ENCODE measurements around the gene NEAT1.

Gene NEAT1

DNA sequence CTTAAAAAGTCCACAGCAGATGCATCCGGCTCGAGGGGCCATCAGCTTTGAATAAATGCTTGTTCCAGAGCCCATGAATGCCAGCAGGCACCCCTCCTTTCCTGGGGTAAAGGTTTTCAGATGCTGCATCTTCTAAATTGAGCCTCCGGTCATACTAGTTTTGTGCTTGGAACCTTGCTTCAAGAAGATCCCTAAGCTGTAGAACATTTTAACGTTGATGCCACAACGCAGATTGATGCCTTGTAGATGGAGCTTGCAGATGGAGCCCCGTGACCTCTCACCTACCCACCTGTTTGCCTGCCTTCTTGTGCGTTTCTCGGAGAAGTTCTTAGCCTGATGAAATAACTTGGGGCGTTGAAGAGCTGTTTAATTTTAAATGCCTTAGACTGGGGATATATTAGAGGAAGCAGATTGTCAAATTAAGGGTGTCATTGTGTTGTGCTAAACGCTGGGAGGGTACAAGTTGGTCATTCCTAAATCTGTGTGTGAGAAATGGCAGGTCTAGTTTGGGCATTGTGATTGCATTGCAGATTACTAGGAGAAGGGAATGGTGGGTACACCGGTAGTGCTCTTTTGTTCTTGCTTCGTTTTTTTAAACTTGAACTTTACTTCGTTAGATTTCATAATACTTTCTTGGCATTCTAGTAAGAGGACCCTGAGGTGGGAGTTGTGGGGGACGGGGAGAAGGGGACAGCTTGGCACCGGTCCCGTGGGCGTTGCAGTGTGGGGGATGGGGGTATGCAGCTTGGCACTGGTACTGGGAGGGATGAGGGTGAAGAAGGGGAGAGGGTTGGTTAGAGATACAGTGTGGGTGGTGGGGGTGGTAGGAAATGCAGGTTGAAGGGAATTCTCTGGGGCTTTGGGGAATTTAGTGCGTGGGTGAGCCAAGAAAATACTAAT, 1.9 kb downstream of the NEAT1 start:
- no peak for DNase-seq

DNA sequence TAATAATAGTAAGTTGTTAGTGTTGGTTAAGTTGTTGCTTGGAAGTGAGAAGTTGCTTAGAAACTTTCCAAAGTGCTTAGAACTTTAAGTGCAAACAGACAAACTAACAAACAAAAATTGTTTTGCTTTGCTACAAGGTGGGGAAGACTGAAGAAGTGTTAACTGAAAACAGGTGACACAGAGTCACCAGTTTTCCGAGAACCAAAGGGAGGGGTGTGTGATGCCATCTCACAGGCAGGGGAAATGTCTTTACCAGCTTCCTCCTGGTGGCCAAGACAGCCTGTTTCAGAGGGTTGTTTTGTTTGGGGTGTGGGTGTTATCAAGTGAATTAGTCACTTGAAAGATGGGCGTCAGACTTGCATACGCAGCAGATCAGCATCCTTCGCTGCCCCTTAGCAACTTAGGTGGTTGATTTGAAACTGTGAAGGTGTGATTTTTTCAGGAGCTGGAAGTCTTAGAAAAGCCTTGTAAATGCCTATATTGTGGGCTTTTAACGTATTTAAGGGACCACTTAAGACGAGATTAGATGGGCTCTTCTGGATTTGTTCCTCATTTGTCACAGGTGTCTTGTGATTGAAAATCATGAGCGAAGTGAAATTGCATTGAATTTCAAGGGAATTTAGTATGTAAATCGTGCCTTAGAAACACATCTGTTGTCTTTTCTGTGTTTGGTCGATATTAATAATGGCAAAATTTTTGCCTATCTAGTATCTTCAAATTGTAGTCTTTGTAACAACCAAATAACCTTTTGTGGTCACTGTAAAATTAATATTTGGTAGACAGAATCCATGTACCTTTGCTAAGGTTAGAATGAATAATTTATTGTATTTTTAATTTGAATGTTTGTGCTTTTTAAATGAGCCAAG, 2.7 kb downstream of the NEAT1 start:
- DNase-seq = no peak

DNA sequence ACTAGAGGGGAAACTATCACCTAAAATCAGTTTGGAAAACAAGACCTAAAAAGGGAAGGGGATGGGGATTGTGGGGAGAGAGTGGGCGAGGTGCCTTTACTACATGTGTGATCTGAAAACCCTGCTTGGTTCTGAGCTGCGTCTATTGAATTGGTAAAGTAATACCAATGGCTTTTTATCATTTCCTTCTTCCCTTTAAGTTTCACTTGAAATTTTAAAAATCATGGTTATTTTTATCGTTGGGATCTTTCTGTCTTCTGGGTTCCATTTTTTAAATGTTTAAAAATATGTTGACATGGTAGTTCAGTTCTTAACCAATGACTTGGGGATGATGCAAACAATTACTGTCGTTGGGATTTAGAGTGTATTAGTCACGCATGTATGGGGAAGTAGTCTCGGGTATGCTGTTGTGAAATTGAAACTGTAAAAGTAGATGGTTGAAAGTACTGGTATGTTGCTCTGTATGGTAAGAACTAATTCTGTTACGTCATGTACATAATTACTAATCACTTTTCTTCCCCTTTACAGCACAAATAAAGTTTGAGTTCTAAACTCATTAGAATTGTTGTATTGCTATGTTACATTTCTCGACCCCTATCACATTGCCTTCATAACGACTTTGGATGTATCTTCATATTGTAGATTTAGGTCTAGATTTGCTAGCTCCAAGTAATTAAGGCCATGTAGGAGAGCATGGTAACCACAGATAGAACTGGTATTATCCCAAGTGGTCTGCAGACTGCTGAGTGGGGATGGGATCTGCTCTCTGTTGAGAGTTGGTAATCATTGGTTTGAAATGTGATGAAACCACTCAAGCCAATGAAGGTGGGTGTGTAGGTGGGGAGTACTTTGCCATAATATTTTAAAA, 3.6 kb downstream of the NEAT1 start:
- no peak for DNase-seq

DNA sequence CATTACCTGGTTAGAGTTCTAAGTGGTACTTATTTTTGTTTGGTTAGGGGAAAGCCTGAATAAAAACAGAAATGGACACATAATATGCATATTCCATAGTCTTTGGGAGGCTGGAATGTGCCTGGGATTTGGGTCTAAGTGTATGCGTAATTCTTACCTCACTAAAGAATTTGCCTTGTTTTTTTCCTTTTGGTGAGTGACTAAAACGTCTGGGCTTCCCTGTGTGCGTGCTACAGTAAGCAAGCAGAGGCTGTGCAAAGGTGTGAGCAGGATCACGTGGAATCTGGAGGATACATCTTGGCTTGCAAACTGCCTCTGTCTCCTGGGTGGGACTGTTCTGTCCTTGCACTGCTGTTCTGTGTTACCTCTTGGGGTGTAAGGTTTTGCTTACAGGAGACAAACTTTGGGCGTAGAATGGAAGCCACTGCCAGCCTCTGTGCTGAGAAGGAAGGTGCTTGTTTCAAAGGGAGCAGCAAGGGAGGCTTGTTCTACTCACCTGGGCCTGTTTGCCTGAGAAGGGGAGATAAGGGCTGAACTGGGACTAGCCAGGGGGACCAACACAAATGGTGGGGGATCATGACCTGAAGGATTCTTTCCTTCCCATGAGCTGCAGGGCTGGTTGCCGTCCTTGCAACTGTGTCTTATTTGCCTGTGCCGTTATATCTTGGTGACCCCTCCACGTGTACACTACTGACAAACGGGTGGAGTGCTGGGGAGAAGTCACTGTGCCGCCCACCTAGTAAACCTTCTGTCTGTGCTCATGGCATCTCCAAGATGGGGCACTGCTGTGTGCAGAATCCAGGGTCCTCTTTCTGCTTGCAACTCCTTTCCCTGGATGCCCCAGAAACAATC, 4.5 kb downstream of the NEAT1 start:
- DNase-seq = no peak

DNA sequence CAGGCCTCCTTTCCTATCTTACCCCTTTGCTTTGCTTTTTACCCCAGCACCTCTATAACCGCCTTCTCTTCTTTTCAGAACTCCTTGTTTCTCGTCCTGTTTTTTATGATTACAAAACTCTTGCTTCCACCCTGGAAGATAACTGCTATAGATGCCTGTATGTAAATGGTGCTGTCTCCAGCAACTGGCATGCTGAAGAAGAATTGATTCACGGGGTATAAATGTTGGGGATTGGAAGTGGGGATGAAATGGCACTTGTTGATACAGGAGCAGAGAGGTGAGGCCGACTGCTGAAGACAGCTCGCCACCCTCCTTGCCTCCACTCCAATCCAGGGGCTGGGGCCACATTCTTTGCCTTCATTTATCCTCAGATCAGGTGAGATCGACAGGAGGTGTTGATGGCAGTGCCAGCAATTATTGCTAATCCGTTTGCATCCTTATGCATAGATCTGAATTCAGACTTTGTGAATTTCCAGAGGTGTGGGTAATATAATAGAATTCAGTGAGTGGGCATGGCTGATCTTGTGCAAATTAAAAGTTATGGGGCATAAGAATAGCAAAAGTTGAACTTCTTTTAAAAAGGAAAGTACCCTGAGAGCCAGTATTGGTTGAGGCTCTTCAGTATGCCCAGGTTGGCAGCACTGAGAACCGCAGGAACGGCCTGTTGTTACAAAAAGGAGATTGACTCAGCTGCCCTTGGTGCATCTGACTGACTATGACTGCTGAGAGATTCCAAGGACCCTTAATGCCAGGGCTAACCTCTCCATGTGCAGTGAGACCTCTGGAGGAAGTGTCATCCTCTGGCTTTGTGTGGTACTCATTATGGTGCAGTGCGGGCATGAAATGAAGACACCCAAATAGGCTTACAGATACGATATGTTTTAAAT, 5.3 kb downstream of the NEAT1 start:
- DNase-seq = no peak

DNA sequence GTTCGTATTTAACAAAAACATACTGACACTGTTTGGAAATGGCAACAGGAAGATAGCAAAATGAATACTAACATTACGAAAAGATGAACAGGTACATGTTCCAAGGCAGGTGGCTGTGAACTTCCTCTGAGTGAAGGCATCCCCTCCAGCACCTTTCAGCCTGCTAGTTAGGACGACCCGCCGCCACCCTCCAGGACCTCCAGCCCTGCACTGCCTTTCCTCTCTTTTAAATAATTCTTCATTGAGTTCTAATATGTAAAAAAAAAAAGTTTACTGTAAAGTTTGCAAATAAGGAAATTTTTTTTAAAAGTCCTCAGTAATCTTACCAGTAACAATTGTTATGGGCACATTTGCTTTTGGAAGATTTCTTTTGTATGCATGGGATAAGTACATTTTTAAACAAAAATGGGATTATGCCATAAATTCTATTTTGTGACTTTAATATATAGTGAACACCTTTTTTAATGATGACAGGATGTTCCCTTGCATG, 6.0 kb downstream of the NEAT1 start:
- no peak for DNase-seq

DNA sequence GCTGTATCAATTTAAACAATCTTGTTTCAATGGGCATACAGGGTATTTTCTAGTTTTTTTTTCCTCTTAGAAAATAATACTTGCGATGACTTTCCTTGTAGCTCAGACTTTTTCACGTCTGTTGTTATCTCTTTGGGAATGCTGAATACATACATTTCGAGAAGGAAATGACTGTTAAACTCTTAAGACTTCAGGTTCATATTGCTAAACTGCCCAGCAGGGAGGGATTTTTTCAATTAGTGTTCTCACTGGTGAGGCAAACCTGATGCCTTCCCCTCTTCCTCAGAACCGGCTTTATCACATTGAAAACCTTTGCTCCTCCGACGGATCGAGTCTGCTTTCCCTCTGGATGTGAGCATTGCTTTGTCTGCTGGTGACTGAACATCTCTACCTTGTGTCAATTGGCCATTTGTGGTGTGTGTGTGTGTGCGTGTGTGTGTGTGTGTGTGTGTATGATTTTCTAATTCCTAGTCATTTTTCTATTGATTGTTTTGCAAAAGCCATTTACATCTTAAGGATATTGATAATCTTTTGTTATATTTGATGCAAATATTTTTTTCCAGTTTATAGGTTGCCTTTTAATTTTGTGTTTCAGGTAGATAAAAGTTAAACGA, 6.6 kb downstream of the NEAT1 start:
- no peak for DNase-seq

DNA sequence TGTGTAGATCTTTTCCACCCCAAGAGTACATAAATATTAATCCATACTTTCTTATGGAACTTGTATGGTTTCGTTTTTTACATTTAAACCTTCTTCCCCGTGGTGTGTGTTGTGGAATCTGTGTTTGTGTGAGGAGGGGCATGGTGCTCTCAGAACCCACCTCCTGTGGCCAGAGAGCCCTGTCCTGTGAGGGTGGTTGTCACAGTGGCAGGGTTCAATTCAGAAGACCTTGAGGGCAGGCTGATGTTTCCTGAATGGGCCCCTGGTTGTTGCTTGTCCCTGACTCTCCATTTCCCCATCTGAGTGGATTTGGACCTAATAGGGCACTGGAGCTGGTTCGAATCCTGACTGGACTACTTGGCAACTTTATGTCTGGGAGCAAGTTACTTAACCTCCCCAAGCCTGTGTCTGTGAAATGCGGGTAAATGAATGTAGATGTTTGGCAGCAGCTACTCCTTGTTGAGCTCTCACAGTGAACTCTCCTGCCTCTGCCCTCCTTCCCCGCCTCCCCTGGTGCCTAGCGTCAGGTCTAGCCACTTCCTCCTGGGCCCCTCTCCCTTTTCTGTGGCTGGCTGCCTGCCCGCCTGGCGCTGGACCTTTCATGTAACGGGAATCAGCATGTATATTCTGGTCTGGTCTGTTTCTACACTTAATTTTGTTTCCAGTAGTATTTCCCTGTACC, 7.3 kb downstream of the NEAT1 start:
- DNase-seq = peak; percentile 43

DNA sequence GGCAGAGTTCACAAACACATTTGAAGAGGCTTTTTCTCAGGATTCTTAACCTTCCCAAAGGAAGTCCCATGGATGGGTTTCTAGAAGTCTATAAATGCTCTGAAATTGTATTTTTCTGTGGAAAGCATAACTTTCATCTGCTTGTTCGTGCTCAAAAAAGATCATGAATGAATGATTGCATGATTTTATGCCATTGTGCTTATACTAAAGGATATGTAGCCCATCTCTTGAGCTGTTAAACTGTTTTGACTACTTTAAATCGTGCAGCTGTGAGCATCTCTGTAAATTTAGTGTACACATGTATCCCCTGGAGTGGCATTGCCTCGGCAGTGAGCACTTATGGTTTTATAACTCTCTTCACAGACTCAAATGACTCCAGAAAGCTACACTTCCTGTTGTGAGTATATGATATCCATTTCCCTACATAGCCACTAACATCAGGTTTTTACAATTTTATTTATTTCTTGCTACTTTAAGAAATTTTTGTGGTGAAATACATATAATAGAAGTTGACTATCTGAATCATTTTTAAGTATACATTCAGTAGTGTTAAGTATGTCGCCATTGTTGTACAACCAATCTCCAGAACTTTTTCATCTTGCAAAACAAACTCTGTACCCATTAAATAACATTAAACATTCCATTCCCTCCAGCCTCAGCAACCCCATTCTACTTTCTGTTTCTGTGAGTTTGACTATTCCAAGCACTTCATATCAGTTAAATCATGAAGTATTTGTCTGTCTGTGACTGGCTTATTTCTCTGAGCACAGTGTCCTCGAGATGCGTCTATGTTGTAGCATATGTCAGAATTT, 8.0 kb downstream of the NEAT1 start:
- DNase-seq = no peak

DNA sequence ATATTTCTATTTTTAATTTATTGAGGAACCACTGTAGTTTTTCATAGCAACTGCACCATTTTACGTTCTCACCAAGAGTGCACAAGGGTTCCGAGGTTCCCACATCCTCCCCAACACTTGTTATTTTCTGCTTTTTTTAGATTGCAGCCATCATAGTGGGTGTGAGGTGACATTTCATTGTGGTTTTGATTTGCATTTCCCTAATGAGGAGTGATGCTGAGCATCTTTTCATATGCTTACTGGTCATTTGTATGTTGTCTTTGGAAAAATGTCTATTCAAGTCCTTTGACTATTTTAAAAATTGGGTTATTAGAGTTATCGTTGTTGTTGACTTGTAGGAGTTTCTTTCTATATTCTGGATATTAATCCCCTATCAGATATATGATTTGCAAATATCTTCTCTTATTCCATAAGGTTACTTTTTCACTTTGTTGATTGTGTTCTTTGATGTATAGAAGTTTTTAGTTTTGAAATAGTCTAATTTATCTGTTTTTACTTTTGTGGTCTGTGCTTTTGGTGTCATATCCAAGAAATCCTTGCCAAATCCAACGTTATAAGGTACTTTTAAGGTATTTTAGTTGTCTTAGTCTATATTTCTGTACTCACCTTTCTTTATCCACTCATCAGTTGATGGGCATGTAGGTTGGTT, 9.0 kb downstream of the NEAT1 start:
- DNase-seq = no peak

DNA sequence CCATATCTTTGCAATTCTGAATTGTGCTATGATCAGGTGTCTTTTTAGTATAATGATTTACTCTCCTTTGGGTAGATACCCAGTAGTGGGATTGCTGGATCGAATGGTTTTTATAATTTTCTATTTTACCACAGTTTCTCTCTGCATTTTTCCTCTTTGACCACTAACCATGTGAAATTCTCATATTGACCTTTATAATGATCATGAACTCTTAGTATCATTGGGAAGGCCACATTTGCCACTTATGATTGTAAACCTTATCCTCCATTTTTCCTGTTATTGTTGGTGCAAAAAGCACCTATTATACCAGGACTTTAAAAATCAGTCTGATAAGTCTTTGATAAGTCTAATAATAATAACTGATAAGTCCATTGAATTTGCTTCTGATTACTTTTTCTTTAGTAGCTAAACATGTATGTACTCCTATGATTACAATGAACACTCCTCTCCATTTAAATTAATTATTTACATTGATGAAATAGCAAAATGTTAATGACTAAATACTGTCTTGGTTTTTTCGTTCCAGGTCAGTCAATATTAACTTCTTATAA, 9.6 kb downstream of the NEAT1 start:
- no peak for DNase-seq

DNA sequence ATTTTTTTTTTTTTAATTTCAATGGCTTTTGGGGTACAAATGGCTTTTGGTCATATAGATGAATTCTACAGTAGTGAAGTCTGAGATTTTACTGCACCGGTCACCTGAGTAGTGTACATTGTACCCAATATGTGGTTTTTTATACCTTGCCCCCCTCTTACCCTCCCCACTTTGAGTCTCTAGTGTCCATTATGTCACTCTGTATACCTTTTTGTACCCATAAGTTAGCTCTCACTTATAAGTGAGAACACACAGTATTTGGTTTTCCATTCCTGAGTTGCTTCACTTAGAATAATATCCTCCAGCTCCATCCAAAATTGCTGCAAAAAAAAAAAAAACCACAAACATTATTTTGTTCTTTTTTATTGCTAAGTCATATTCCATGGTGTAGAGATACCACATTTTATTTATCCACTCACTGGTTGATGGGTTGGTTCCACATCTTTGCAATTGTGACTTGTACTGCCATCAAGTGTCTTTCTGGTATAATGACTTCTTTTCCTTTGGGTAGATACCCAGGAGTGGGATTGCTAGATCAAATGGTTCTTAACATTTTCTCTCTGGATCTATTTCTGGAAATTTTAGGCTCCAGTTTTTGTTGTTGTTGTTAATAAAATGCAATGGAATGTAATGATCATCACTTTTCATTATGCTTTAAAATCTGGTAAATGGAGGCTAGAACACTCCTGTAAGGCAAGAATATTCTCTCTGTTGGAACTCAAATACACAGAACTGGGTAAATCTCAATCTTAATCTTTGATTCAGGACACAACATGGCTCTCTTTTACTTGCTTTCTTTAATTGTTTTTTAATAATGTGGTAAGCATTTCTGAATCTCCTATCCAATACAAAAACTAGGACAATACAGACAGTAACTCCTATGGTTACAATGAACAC, 10.3 kb downstream of the NEAT1 start:
- peak; percentile 41 for DNase-seq

DNA sequence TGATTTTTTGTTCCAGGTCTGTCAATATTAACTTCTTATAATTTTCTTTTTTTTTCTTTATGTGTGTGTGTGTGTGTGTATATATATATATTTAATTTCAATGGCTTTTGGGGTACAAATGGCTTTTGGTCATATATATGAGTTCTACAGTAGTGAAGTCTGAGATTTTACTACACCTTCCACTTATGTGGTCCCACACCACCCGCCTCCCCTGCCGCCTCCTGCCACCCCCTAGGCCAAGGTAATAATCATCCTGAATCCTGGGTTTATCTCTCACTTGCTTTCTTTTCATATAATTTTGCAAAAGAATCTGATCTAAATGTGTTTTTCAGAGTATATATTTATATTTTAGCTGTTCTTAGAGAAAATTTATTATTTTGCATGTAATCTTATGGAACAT, 11.1 kb downstream of the NEAT1 start:
- DNase-seq = no peak

DNA sequence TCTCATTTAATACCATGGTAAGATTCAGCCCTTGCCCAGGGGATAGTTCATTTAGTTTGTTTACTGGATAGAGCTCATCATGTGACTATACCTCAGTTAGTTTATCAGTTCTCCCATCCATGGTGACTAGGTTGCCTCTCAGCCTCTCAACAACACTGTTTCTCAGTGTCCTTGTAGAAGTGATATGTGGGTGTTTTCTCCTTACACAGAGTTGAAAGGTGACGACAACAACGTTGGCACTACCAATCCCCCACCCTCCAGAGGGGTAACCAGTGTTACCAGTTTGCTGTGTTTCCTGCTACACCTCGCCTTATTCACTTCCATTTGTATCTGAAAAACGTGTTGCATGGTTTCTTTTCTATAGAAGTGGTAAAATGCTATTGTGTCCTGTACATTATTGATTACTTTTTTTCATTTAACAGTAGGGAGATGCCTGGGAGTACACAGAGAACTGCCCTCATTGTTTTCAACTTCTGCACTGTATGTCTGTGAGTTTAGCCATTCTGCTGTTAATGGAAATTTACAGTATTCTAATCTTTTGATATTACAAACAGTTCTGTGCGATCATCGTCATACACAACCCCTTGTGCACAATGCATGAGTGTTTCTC, 11.6 kb downstream of the NEAT1 start:
- no peak for DNase-seq

DNA sequence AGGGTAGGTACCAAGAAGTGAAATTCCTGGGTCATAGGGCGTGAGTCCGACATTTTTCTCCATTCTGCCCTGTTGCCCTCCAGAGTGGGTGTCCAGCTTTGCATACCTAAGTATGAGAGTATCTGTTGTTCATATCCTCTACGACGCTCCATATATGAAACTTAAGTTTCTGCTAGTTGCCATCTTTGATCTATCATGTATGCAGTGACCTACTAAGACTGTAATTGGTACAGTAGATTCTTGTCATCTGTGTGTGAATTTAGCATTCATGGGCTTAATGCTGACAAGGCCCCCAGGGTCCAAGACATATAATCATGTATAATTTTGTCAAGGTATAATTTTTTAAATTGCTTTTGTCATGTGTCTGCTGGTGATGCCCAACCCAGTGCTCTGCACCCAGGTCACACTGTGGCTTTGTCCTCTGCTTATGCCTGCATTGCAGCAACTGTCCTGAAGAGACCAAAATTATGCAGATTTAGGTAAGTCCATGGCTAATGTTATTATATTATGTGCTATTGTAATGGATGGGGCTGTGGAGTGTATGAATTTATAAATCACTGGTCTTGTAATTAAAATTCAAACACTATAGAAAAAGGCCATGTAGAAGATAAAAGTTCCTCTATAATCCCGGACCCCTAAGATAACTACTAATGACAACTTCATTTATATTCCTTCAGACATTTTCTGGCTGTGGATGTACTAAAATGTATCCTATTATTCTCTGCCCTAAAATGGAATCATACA, 12.2 kb downstream of the NEAT1 start:
- no peak for DNase-seq

Data from NCI-H1694 treated with DMSO at 0.1 percent for 48 hours (cell line).